Measurements from ENCODE around the gene BICC1. TPM values are rescaled to one million over a fixed set of nuclear protein-coding genes. Genes with fewer than 3 reads are reported as not detected.

Gene BICC1
- total RNA-seq, 1 donor = 210 TPM

DNA sequence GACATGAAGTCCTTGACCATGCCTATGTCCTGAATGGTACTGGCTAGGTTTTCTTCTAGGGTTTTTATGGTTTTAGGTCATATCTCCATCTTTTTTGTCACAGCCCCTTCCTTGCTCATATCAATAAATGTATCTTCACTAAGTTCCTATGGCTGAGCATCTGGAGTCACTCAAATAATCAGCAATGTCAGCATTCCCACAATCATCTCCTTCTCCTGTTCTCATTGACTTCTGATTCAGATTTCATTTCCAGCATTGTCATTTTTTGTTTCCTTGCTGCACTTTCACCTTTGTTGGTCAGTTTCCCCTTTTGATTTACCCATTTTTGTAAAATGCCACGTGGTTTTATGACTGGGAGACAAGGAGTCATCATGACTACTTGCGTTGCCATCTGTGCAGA, 181.2 kb downstream of the BICC1 start:
- Histone ChIP-seq H3K4me3 (ENCODE audit: insufficient read depth, low read length) (no peak overlapping the region), H4K20me1 (ENCODE audit: insufficient read depth, low read length) (peaks cover 26% of the 10 kb centered on the region), H3K27me3 (ENCODE audit: insufficient read depth, low read length) (no peaks in the 10 kb centered on the region), H3K79me2 (ENCODE audit: insufficient read depth, low read length) (peaks cover 75% of the 10 kb centered on the region), H3K27ac (ENCODE audit: low read depth, low read length) (no peak overlapping the region), H3K4me1 (ENCODE audit: insufficient read depth, low read length) (peaks cover 28% of the 10 kb centered on the region), H2AFZ (ENCODE audit: low read length) (no peak overlapping the region), H3K4me2 (ENCODE audit: insufficient read depth, low read length) (no peak overlapping the region), H3K9me3 (ENCODE audit: low read depth, low read length) (peaks cover 5% of the 10 kb centered on the region), H3K36me3 (ENCODE audit: insufficient read depth, low read length) (peaks cover 13% of the 10 kb centered on the region)
- no peak for DNase-seq (ENCODE audit: insufficient read length, low spot score, missing footprints)
- TF ChIP-seq, protein P1, sequence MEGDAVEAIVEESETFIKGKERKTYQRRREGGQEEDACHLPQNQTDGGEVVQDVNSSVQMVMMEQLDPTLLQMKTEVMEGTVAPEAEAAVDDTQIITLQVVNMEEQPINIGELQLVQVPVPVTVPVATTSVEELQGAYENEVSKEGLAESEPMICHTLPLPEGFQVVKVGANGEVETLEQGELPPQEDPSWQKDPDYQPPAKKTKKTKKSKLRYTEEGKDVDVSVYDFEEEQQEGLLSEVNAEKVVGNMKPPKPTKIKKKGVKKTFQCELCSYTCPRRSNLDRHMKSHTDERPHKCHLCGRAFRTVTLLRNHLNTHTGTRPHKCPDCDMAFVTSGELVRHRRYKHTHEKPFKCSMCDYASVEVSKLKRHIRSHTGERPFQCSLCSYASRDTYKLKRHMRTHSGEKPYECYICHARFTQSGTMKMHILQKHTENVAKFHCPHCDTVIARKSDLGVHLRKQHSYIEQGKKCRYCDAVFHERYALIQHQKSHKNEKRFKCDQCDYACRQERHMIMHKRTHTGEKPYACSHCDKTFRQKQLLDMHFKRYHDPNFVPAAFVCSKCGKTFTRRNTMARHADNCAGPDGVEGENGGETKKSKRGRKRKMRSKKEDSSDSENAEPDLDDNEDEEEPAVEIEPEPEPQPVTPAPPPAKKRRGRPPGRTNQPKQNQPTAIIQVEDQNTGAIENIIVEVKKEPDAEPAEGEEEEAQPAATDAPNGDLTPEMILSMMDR (IDR thresholded peaks at IDR 0.05; ENCODE audit: extremely low read depth, low read depth, low read length) = no peak

DNA sequence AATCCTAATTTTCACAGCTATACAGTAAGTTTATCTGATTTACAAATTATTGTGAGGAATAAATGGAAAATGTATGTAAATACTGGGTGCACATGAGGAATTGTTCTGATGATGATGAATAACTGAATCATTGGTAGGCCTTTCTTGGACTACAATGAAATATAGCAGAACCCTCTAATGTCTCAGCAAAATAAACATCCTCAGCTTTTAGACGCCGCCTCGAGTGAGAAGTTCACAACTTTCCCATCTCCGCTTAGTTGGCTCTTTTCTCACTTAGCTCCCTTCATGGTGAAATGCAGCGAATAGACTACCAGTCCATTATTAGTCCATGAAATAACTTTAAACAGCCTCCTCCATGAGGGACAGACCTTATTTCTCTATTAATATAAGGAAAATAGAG, 182.3 kb downstream of the BICC1 start:
- Histone ChIP-seq H2AFZ (ENCODE audit: low read length) (no peak overlapping the region), H3K9me3 (ENCODE audit: low read depth, low read length) (peaks cover 5% of the 10 kb centered on the region), H3K36me3 (ENCODE audit: insufficient read depth, low read length) (peaks cover 13% of the 10 kb centered on the region), H3K27ac (ENCODE audit: low read depth, low read length) (peak overlapping the region; percentile 69), H3K4me2 (ENCODE audit: insufficient read depth, low read length) (no peak overlapping the region), H3K4me3 (ENCODE audit: insufficient read depth, low read length) (no peak overlapping the region), H3K79me2 (ENCODE audit: insufficient read depth, low read length) (peaks cover 74% of the 10 kb centered on the region), H3K27me3 (ENCODE audit: insufficient read depth, low read length) (no peaks in the 10 kb centered on the region), H3K4me1 (ENCODE audit: insufficient read depth, low read length) (peaks cover 36% of the 10 kb centered on the region), H4K20me1 (ENCODE audit: insufficient read depth, low read length) (peaks cover 25% of the 10 kb centered on the region)
- TF ChIP-seq, protein P1 (IDR thresholded peaks at IDR 0.05; ENCODE audit: extremely low read depth, low read depth, low read length) = no peak
- DNase-seq (ENCODE audit: insufficient read length, low spot score, missing footprints) = no peak

- H3K79me2 ChIP-seq (ENCODE audit: insufficient read depth, low read length) = peaks cover 71% of the 10 kb centered on the region
These were observed 184.1 kb downstream of the BICC1 start for GRCh38 chr10:58696736-58697135.

DNA sequence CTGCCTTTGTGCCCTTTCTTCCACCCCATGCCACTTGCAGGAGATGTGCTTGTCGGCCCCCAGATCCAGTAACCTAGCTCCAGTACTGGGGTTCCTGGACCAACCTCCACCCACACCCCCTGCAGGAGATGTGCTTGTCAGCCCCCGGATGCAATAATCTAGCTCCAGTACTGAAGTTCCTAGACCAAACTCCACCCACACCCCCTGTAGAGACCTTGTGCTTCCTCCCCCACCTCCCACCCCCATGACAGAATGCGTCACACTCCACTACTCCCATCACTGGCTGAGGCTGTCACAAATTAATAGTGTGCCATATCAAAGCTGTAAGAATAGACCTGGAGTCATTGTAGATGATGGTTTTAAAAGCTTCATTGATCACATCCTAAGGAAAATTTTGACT, 185.0 kb downstream of the BICC1 start:
- H3K9me3 ChIP-seq (ENCODE audit: low read depth, low read length) = no peaks in the 10 kb centered on the region
- no peak overlapping the region for H2AFZ ChIP-seq (ENCODE audit: low read length)
- peaks cover 60% of the 10 kb centered on the region for H3K4me1 ChIP-seq (ENCODE audit: insufficient read depth, low read length)
- no peak for DNase-seq (ENCODE audit: insufficient read length, low spot score, missing footprints)
- peaks cover 16% of the 10 kb centered on the region for H4K20me1 ChIP-seq (ENCODE audit: insufficient read depth, low read length)
- peaks cover 6% of the 10 kb centered on the region for H3K36me3 ChIP-seq (ENCODE audit: insufficient read depth, low read length)
- no peaks in the 10 kb centered on the region for H3K27me3 ChIP-seq (ENCODE audit: insufficient read depth, low read length)
- H3K4me3 ChIP-seq (ENCODE audit: insufficient read depth, low read length) = no peak overlapping the region
- TF ChIP-seq, protein P1 (IDR thresholded peaks at IDR 0.05; ENCODE audit: extremely low read depth, low read depth, low read length) = no peak
- no peak overlapping the region for H3K27ac ChIP-seq (ENCODE audit: low read depth, low read length)
- no peak overlapping the region for H3K4me2 ChIP-seq (ENCODE audit: insufficient read depth, low read length)
- peaks cover 66% of the 10 kb centered on the region for H3K79me2 ChIP-seq (ENCODE audit: insufficient read depth, low read length)

More at GRCh38 chr10:58696736-58697135, 184.1 kb downstream of the BICC1 start:
- peaks cover 8% of the 10 kb centered on the region for H3K36me3 ChIP-seq (ENCODE audit: insufficient read depth, low read length)
- TF ChIP-seq, protein P1 (IDR thresholded peaks at IDR 0.05; ENCODE audit: extremely low read depth, low read depth, low read length) = no peak
- peaks cover 50% of the 10 kb centered on the region for H3K4me1 ChIP-seq (ENCODE audit: insufficient read depth, low read length)
- no peak overlapping the region for H3K4me3 ChIP-seq (ENCODE audit: insufficient read depth, low read length)
- no peak for DNase-seq (ENCODE audit: insufficient read length, low spot score, missing footprints)
- no peak overlapping the region for H2AFZ ChIP-seq (ENCODE audit: low read length)
- no peak overlapping the region for H3K27ac ChIP-seq (ENCODE audit: low read depth, low read length)
- H3K27me3 ChIP-seq (ENCODE audit: insufficient read depth, low read length) = no peaks in the 10 kb centered on the region
- peaks cover under 1% of the 10 kb centered on the region for H3K9me3 ChIP-seq (ENCODE audit: low read depth, low read length)
- H3K4me2 ChIP-seq (ENCODE audit: insufficient read depth, low read length) = no peak overlapping the region
- H4K20me1 ChIP-seq (ENCODE audit: insufficient read depth, low read length) = peaks cover 21% of the 10 kb centered on the region

All from osteoblast (primary cell).